SK-N-SH (cell line): ENCODE measurements around the gene BOK. TPM values are rescaled to one million over a fixed set of nuclear protein-coding genes. Genes with fewer than 3 reads are reported as not detected.

ENCODE experiments used
- CTCF ChIA-PET: fragments of 300-600, 350-600 bp; formaldehyde crosslinking; extraction: SDS; loops from one replicate; lab custom pipeline; 2021; lab: Yijun Ruan, JAX
- POLR2A ChIA-PET: fragments of 350-600 bp; sonication (Branson Sonifier 250); formaldehyde crosslinking; extraction: SDS; loops from one replicate; lab custom pipeline; 2020; ENCODE audit warnings: antibody characterized with exemption, inconsistent platforms; lab: Yijun Ruan, JAX
- DNase-seq: peaks from one replicate; pipeline ENCODE4 v3.0.0; 2012
- H2AFZ ChIP-seq: fragments of 200-600 bp; sonication (generic); 2 replicates; pipeline ENCODE4 v1.8.1; 2016; ENCODE audit warnings: antibody characterized with exemption, mild to moderate bottlenecking, low read depth
- H3F3A ChIP-seq: fragments of 200-600 bp; sonication (generic); replicated peaks from 2 replicates; pipeline ENCODE3; 2016; ENCODE audit warnings: antibody characterized with exemption, mild to moderate bottlenecking; ENCODE audit not compliant: insufficient read depth
- H3K27ac ChIP-seq, 2 experiments: fragments of 200-500 bp in 1 of 2; fragments of 200-600 bp in 1 of 2; sonication (Bioruptor generic) in 1 of 2; sonication (generic), shearing (Covaris generic) in 1 of 2; 2 replicates each; pipeline versions ENCODE4 v1.5.1 to v1.6.1; 2014 to 2016; ENCODE audit warnings: low read depth in 2 of 2, inconsistent platforms in 1 of 2, low read length in 1 of 2, mild to moderate bottlenecking in 1 of 2, mixed read lengths in 1 of 2
- H3K27me3 ChIP-seq: fragments of 200-600 bp; sonication (generic), shearing (Covaris generic); 2 replicates; pipeline ENCODE4 v1.6.1; 2016; ENCODE audit warnings: mixed run types; ENCODE audit not compliant: insufficient read depth
- H3K36me3 ChIP-seq, 2 experiments: fragments of 200-500 bp in 1 of 2; fragments of 200-600 bp in 1 of 2; sonication (Bioruptor generic) in 1 of 2; sonication (generic) in 1 of 2; replicated peaks in 1 of 2; 2 replicates each; pipeline versions ENCODE3 to v1.5.1; 2014 to 2016; ENCODE audit warnings: low read length in 1 of 2, mild to moderate bottlenecking in 1 of 2; ENCODE audit not compliant: insufficient read depth in 2 of 2, control insufficient read depth in 1 of 2
- H3K4me1 ChIP-seq, 2 experiments: fragments of 200-500 bp in 1 of 2; fragments of 200-600 bp in 1 of 2; sonication (Bioruptor generic) in 1 of 2; sonication (generic), shearing (Covaris generic) in 1 of 2; 2 replicates each; pipeline versions ENCODE4 v1.5.1 to v1.6.1; 2014 to 2016; ENCODE audit warnings: low read depth in 1 of 2, low read length in 1 of 2, mixed run types in 1 of 2; ENCODE audit not compliant: insufficient read depth in 2 of 2, control insufficient read depth in 1 of 2
- H3K4me2 ChIP-seq: fragments of 200-600 bp; sonication (generic), shearing (Covaris generic); 2 replicates; pipeline ENCODE4 v1.6.1; 2017; ENCODE audit warnings: mixed run types
- H3K4me3 ChIP-seq, 2 experiments: fragments of 200-500 bp in 1 of 2; fragments of 200-600 bp in 1 of 2; sonication (Bioruptor generic) in 1 of 2; sonication (generic), shearing (Covaris generic) in 1 of 2; 2 replicates each; pipeline versions ENCODE4 v1.5.1 to v1.8.1; 2014 to 2016; ENCODE audit warnings: low read depth in 2 of 2, inconsistent platforms in 1 of 2, low read length in 1 of 2, mild to moderate bottlenecking in 1 of 2, mixed read lengths in 1 of 2, moderate library complexity in 1 of 2
- H3K79me2 ChIP-seq: fragments of 200-600 bp; sonication (generic); 2 replicates; pipeline ENCODE4 v1.8.1; 2017; ENCODE audit warnings: mild to moderate bottlenecking; ENCODE audit not compliant: insufficient read depth
- H3K9ac ChIP-seq: fragments of 200-600 bp; sonication (generic); 2 replicates; pipeline ENCODE4 v1.6.1; 2017; ENCODE audit warnings: mixed run types
- H3K9me2 ChIP-seq: fragments of 200-600 bp; sonication (generic); 2 replicates; pipeline ENCODE4 v1.6.1; 2017; ENCODE audit warnings: mixed run types
- H3K9me3 ChIP-seq: fragments of 200-600 bp; sonication (generic); 2 replicates; pipeline ENCODE4 v1.6.1; 2017; ENCODE audit warnings: mixed run types, mild to moderate bottlenecking, moderate library complexity
- H4K20me1 ChIP-seq: fragments of 200-600 bp; sonication (generic); 2 replicates; pipeline ENCODE4 v1.6.1; 2017; ENCODE audit warnings: mild to moderate bottlenecking, mixed run types; ENCODE audit not compliant: insufficient read depth
- CHD2 ChIP-seq: fragments of 150-350 bp; IDR thresholded peaks from 2 replicates; pipeline ENCODE4 v1.6.1; 2018; ENCODE audit warnings: low read length; ENCODE audit not compliant: partially characterized antibody
- FOSL2 ChIP-seq: IDR thresholded peaks from 2 replicates; pipeline ENCODE4 v1.4.0; 2012; ENCODE audit warnings: low read depth, mild to moderate bottlenecking, moderate library complexity, borderline replicate concordance
- FOXM1 ChIP-seq: IDR thresholded peaks from 2 replicates; pipeline ENCODE4 v1.4.0; 2012; ENCODE audit warnings: low read depth, mild to moderate bottlenecking
- MEF2A ChIP-seq: IDR thresholded peaks from 2 replicates; pipeline ENCODE4 v1.4.0; 2012; ENCODE audit warnings: low read depth, borderline replicate concordance
- MXI1 ChIP-seq: IDR thresholded peaks from 2 replicates; pipeline ENCODE4 v1.6.1; 2012; ENCODE audit warnings: mild to moderate bottlenecking, low read depth, low read length, improper control_type of control experiment
- POLR2AphosphoS5 ChIP-seq: IDR thresholded peaks from 2 replicates; pipeline ENCODE4 v1.6.1; 2012; ENCODE audit warnings: low read depth, low read length
- RAD21 ChIP-seq: IDR thresholded peaks from 2 replicates; pipeline ENCODE4 v1.6.1; 2012; ENCODE audit warnings: mild to moderate bottlenecking, low read length
- RFX5 ChIP-seq: IDR thresholded peaks from 2 replicates; pipeline ENCODE4 v1.6.1; 2012; ENCODE audit warnings: mild to moderate bottlenecking, improper control_type of control experiment, low read length
- RXRA ChIP-seq: IDR thresholded peaks from 2 replicates; pipeline ENCODE4 v1.4.0; 2012; ENCODE audit warnings: low read depth, mild to moderate bottlenecking, borderline replicate concordance
- SIN3A ChIP-seq: IDR thresholded peaks from 2 replicates; pipeline ENCODE4 v1.6.1; 2012; ENCODE audit warnings: low read depth, mild to moderate bottlenecking, low read length, moderate library complexity, borderline replicate concordance
- TAF1 ChIP-seq: IDR thresholded peaks from 2 replicates; pipeline ENCODE4 v1.6.1; 2012; ENCODE audit warnings: low read depth, mild to moderate bottlenecking, low read length, moderate library complexity, borderline replicate concordance
- TEAD4 ChIP-seq: IDR thresholded peaks from 2 replicates; pipeline ENCODE4 v1.4.0; 2012; ENCODE audit warnings: mild to moderate bottlenecking, borderline replicate concordance; ENCODE audit not compliant: insufficient read depth
- YY1 ChIP-seq: IDR thresholded peaks from 2 replicates; pipeline ENCODE4 v1.4.0; 2012; ENCODE audit warnings: low read depth, mild to moderate bottlenecking
- WGBS: methylation state at CpG from one replicate; pipeline ENCODE4 v1.1.6; 2017; ENCODE audit warnings: low lambda C conversion rate; 5-methylcytosine and 5-hydroxymethylcytosine counted together
- polyA plus RNA-seq, 3 experiments: library from polyadenylated mRNA; depleted of rRNA; stranded (reverse); fragments of >200 nt; gene quantifications; 2 replicates each; pipeline ENCODE4 v1.2.3, GENCODE V29; 2012
- TF ChIP-seq, protein P1 (sequence below): IDR thresholded peaks from 2 replicates; pipeline ENCODE4 v1.4.0; 2012; ENCODE audit warnings: low read depth, borderline replicate concordance
- TF ChIP-seq, protein P2 (sequence below): IDR thresholded peaks from 2 replicates; pipeline ENCODE4 v1.4.0; 2012; ENCODE audit warnings: low read depth
- TF ChIP-seq, protein P3 (sequence below): fragments of 150-350 bp; IDR thresholded peaks from 2 replicates; pipeline ENCODE4 v1.6.1; 2017; ENCODE audit warnings: antibody characterized with exemption, low read length, low read depth, borderline replicate concordance
- TF ChIP-seq, protein P4 (sequence below): fragments of 150-350 bp; IDR thresholded peaks from 2 replicates; pipeline ENCODE4 v1.6.1; 2016; ENCODE audit warnings: mild to moderate bottlenecking, low read depth, low read length
- TF ChIP-seq, protein P5 (sequence below): IDR thresholded peaks from 2 replicates; pipeline ENCODE4 v1.6.1; 2012; ENCODE audit warnings: mild to moderate bottlenecking, low read depth, low read length, moderate library complexity

Gene BOK
- polyA plus RNA-seq, 1 of the 3 experiments (the other 2 are of a cell fraction), result 1.7 TPM

DNA sequence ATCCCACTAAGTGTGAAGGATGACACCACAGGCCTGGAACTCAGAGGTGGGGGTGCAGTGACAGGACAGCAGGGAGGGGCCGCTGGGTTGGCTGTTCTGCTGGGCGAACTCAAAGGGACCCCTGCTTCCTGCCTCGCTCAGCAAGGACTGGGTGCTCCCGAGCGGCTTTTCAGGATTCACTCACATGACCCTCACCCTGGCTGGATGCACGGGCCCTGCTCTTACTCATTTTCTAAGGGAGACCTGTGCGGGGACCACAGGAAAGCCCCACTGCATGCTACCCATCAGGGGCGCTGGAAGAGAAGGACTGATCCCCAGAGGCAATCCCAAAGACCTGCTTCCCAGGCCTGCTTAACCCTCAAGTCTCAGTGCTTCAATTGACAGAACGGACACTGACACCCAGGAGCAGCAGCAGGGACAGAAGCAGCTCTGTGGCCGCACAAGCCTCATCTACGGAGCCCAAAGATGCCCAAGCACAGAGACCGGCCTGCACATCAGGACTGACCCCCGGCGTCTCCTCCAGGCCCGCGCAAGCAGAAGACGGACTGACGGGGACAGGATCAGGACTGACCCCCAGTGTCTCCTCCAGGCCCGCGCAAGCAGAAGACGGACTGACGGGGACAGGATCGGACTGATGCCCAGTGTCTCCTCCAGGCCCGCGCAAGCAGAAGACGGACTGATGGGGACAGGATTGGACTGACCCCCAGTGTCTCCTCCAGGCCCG is 48.8 kb downstream of the BOK start:
- DNase-seq, result no peak
- H3K9me2 ChIP-seq, result no peaks in the 10 kb centered on the region
- no peaks in the 10 kb centered on the region for H3K27me3 ChIP-seq
- no peak overlapping the region for H3K4me2 ChIP-seq
- 96% methylated on average over 19 of the region's 27 CpGs for WGBS
- no peak for TF ChIP-seq TAF1
- TF ChIP-seq, protein P1, sequence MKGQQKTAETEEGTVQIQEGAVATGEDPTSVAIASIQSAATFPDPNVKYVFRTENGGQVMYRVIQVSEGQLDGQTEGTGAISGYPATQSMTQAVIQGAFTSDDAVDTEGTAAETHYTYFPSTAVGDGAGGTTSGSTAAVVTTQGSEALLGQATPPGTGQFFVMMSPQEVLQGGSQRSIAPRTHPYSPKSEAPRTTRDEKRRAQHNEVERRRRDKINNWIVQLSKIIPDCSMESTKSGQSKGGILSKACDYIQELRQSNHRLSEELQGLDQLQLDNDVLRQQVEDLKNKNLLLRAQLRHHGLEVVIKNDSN, result no peak
- TF ChIP-seq, protein P2, sequence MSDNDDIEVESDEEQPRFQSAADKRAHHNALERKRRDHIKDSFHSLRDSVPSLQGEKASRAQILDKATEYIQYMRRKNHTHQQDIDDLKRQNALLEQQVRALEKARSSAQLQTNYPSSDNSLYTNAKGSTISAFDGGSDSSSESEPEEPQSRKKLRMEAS, result no peak
- TF ChIP-seq CHD2, result no peak
- TF ChIP-seq, protein P3, sequence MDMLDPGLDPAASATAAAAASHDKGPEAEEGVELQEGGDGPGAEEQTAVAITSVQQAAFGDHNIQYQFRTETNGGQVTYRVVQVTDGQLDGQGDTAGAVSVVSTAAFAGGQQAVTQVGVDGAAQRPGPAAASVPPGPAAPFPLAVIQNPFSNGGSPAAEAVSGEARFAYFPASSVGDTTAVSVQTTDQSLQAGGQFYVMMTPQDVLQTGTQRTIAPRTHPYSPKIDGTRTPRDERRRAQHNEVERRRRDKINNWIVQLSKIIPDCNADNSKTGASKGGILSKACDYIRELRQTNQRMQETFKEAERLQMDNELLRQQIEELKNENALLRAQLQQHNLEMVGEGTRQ, result no peak
- no peak for TF ChIP-seq POLR2AphosphoS5
- no peak for TF ChIP-seq MXI1
- TF ChIP-seq, protein P4, sequence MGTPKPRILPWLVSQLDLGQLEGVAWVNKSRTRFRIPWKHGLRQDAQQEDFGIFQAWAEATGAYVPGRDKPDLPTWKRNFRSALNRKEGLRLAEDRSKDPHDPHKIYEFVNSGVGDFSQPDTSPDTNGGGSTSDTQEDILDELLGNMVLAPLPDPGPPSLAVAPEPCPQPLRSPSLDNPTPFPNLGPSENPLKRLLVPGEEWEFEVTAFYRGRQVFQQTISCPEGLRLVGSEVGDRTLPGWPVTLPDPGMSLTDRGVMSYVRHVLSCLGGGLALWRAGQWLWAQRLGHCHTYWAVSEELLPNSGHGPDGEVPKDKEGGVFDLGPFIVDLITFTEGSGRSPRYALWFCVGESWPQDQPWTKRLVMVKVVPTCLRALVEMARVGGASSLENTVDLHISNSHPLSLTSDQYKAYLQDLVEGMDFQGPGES, result no peak
- no peak for TF ChIP-seq YY1
- TF ChIP-seq FOSL2, result no peak
- TF ChIP-seq RFX5, result no peak
- TF ChIP-seq TEAD4, result no peak
- TF ChIP-seq MEF2A, result no peak
- no peak for TF ChIP-seq SIN3A
- TF ChIP-seq, protein P5, sequence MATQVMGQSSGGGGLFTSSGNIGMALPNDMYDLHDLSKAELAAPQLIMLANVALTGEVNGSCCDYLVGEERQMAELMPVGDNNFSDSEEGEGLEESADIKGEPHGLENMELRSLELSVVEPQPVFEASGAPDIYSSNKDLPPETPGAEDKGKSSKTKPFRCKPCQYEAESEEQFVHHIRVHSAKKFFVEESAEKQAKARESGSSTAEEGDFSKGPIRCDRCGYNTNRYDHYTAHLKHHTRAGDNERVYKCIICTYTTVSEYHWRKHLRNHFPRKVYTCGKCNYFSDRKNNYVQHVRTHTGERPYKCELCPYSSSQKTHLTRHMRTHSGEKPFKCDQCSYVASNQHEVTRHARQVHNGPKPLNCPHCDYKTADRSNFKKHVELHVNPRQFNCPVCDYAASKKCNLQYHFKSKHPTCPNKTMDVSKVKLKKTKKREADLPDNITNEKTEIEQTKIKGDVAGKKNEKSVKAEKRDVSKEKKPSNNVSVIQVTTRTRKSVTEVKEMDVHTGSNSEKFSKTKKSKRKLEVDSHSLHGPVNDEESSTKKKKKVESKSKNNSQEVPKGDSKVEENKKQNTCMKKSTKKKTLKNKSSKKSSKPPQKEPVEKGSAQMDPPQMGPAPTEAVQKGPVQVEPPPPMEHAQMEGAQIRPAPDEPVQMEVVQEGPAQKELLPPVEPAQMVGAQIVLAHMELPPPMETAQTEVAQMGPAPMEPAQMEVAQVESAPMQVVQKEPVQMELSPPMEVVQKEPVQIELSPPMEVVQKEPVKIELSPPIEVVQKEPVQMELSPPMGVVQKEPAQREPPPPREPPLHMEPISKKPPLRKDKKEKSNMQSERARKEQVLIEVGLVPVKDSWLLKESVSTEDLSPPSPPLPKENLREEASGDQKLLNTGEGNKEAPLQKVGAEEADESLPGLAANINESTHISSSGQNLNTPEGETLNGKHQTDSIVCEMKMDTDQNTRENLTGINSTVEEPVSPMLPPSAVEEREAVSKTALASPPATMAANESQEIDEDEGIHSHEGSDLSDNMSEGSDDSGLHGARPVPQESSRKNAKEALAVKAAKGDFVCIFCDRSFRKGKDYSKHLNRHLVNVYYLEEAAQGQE, result no peak
- TF ChIP-seq RXRA, result no peak
- no peak for TF ChIP-seq FOXM1
- no peak for TF ChIP-seq RAD21
- no peaks in the 10 kb centered on the region; a peak in 2 of 4 replicates for H3K4me1 ChIP-seq
- POLR2A ChIA-PET, result no interaction called here
- CTCF ChIA-PET, result no interaction called here
- H3K4me3 ChIP-seq, result no peak overlapping the region
- H3K27ac ChIP-seq, result no peak overlapping the region
- peaks cover 20 to 21% of the 10 kb centered on the region in 2 experiments for H3K36me3 ChIP-seq
- no peak overlapping the region for H2AFZ ChIP-seq
- no peak overlapping the region for H3K9ac ChIP-seq
- no peaks in the 10 kb centered on the region for H3F3A ChIP-seq
- H3K79me2 ChIP-seq, result peaks cover 36% of the 10 kb centered on the region
- H3K9me3 ChIP-seq, result no peaks in the 10 kb centered on the region
- H4K20me1 ChIP-seq, result 0 out of 2 replicates have a peak, but pooled peaks cover 2% of the 10 kb centered on the region
